Tibial nerve (tissue), 4 donors: ENCODE measurements around the gene C1QTNF6. TPM values are rescaled to one million over a fixed set of nuclear protein-coding genes. Genes with fewer than 3 reads are reported as not detected.

Source experiments
- DNase-seq, 2 donors: peaks; one replicate each; pipeline ENCODE4 v3.0.0-alpha.2; 2019; ENCODE audit warnings: low spot score in 2 of 2
- H3K27ac ChIP-seq, 4 donors: fragments of 200-600 bp; sonication (generic) in 3 of 4; one replicate each; pipeline ENCODE4 v1.5.1; 2017 to 2019; ENCODE audit warnings: mild to moderate bottlenecking in 1 of 4
- H3K27me3 ChIP-seq, 2 donors: fragments of 200-600 bp; sonication (generic) in 1 of 2; one replicate each; pipeline versions ENCODE4 v1.5.1 to v1.6.0; 2017 to 2019
- H3K36me3 ChIP-seq, 3 donors: fragments of 200-600 bp; sonication (generic); one replicate each; pipeline ENCODE4 v1.5.1; 2018 to 2019
- H3K4me1 ChIP-seq, 4 donors: fragments of 200-600 bp; sonication (generic) in 3 of 4; one replicate each; pipeline ENCODE4 v1.5.1; 2017 to 2019
- H3K4me3 ChIP-seq, 4 donors: fragments of 200-600 bp; sonication (generic) in 3 of 4; one replicate each; pipeline ENCODE4 v1.5.1; 2017 to 2019; ENCODE audit warnings: mild to moderate bottlenecking in 1 of 4, moderate library complexity in 1 of 4
- H3K9me3 ChIP-seq, 4 donors: fragments of 200-600 bp; sonication (generic) in 3 of 4; one replicate each; pipeline ENCODE4 v1.5.1; 2017 to 2019
- CTCF ChIP-seq, 5 experiments: fragments of 200-600 bp in 3 of 5; fragments of 450-650 bp in 2 of 5; sonication (generic) in 3 of 5; IDR thresholded peaks; one replicate each; pipeline ENCODE4 v1.5.1; 2016 to 2019; ENCODE audit warnings: antibody characterized with exemption in 5 of 5, mild to moderate bottlenecking in 3 of 5, moderate library complexity in 2 of 5
- EP300 ChIP-seq, 2 donors: sonication (generic); formaldehyde crosslinking; IDR thresholded peaks; one replicate each; pipeline ENCODE4 v1.6.1; 2017; ENCODE audit warnings: antibody characterized with exemption in 2 of 2, mild to moderate bottlenecking in 1 of 2
- POLR2A ChIP-seq, 2 donors: fragments of 450-650 bp; IDR thresholded peaks; one replicate each; pipeline ENCODE4 v1.6.1; 2017; ENCODE audit warnings: antibody characterized with exemption in 2 of 2, mild to moderate bottlenecking in 2 of 2, moderate library complexity in 2 of 2
- WGBS, 2 donors: methylation state at CpG; one replicate each; pipeline ENCODE4 v1.1.5; 2018; 5-methylcytosine and 5-hydroxymethylcytosine counted together
- total RNA-seq, 4 donors: library from RNA; depleted of rRNA; stranded (reverse); fragments of >200 nt; gene quantifications; one replicate each; pipeline ENCODE4 v1.1.0, GENCODE V29; 2016

C1QTNF6 gene
- total RNA-seq, 4 donors from 2014 or later = 2.6 to 3.9 (median 3.4) TPM

- TF ChIP-seq EP300 (IDR thresholded peaks at IDR 0.05) (no peak), POLR2A (IDR thresholded peaks at IDR 0.05) (no peak), CTCF (IDR thresholded peaks at IDR 0.05) (no peak)
- WGBS, 2 donors = 76 to 78% methylated on average over 15 to 17 of the region's 17 CpGs
- no peak for DNase-seq
- Histone ChIP-seq H3K36me3 (peaks cover 0 to 38% (median 0%) of the 10 kb centered on the region in 3 donors), H3K27ac (no peak overlapping the region), H3K4me3 (no peak overlapping the region), H3K9me3 (no peaks in the 10 kb centered on the region), H3K27me3 (no peaks in the 10 kb centered on the region), H3K4me1 (peaks cover 0 to 48% (median 25%) of the 10 kb centered on the region in 4 donors)
These were observed 4.3 kb downstream of the C1QTNF6 start for GRCh38 chr22:37183432-37184379.

GRCh38 chr22:37182949-37183245 lies 5.2 kb downstream of the C1QTNF6 start:
- 51 to 100% methylated on average over 3 of the region's 3 CpGs for WGBS, 2 donors
- TF ChIP-seq EP300 (IDR thresholded peaks at IDR 0.05) (no peak), CTCF (IDR thresholded peaks at IDR 0.05) (no peak), POLR2A (IDR thresholded peaks at IDR 0.05) (no peak)

GRCh38 chr22:37182101-37182948 lies 5.7 kb downstream of the C1QTNF6 start:
- TF ChIP-seq CTCF (IDR thresholded peaks at IDR 0.05) (no peak), POLR2A (IDR thresholded peaks at IDR 0.05) (no peak)
- DNase-seq = no peak
- 81 to 85% methylated on average over 36 to 37 of the region's 37 CpGs for WGBS, 2 donors

More at GRCh38 chr22:37182949-37183245, 5.2 kb downstream of the C1QTNF6 start:
- H3K4me1 ChIP-seq = peaks cover 0 to 48% (median 25%) of the 10 kb centered on the region in 4 donors
- no peak overlapping the region for H3K27ac ChIP-seq
- peaks cover 0 to 38% (median 0%) of the 10 kb centered on the region in 3 donors for H3K36me3 ChIP-seq
- H3K27me3 ChIP-seq = no peaks in the 10 kb centered on the region
- H3K9me3 ChIP-seq = no peaks in the 10 kb centered on the region
- no peak overlapping the region for H3K4me3 ChIP-seq
- DNase-seq = no peak

GRCh38 chr22:37181681-37182080 lies 6.4 kb downstream of the C1QTNF6 start:
- 71% methylated on average over 4 of the region's 4 CpGs for WGBS, 2 donors
- no peak overlapping the region for H3K27ac ChIP-seq
- H3K9me3 ChIP-seq = no peaks in the 10 kb centered on the region

More at GRCh38 chr22:37182101-37182948, 5.7 kb downstream of the C1QTNF6 start:
- no peak overlapping the region for H3K27ac ChIP-seq
- H3K4me1 ChIP-seq = peaks cover 0 to 48% (median 20%) of the 10 kb centered on the region in 4 donors
- H3K4me3 ChIP-seq = no peak overlapping the region
- no peaks in the 10 kb centered on the region for H3K27me3 ChIP-seq
- H3K9me3 ChIP-seq = no peaks in the 10 kb centered on the region
- H3K36me3 ChIP-seq = peaks cover 0 to 38% (median 0%) of the 10 kb centered on the region in 3 donors

More at GRCh38 chr22:37181681-37182080, 6.4 kb downstream of the C1QTNF6 start:
- no peak for DNase-seq
- TF ChIP-seq POLR2A (IDR thresholded peaks at IDR 0.05) = no peak
- no peak for TF ChIP-seq EP300 (IDR thresholded peaks at IDR 0.05)
- no peak for TF ChIP-seq CTCF (IDR thresholded peaks at IDR 0.05)
- Histone ChIP-seq H3K36me3 (peaks cover 0 to 38% (median 0%) of the 10 kb centered on the region in 3 donors), H3K27me3 (no peaks in the 10 kb centered on the region), H3K4me1 (peaks cover 0 to 48% (median 18%) of the 10 kb centered on the region in 4 donors), H3K4me3 (no peak overlapping the region)
